HUES48 (cell line): ENCODE results near the gene LDB3.
A peak's percentile ranks its signal among the peaks of the same experiment; 100 is the strongest.

Experiments used
- H3K27ac ChIP-seq: one replicate; pipeline ENCODE4 v1.7.0; 2013; ENCODE audit warnings: low read depth, low read length, inconsistent platforms
- H3K27me3 ChIP-seq: 2 replicates; pipeline ENCODE4 v1.6.1; 2013; ENCODE audit warnings: mild to moderate bottlenecking, low read length; ENCODE audit not compliant: control insufficient read depth, insufficient read depth
- H3K36me3 ChIP-seq: 2 replicates; pipeline ENCODE4 v1.6.1; 2013; ENCODE audit warnings: low read length; ENCODE audit not compliant: control insufficient read depth, insufficient read depth
- H3K4me1 ChIP-seq: 2 replicates; pipeline ENCODE4 v1.6.1; 2013; ENCODE audit warnings: mild to moderate bottlenecking, low read length; ENCODE audit not compliant: control insufficient read depth, insufficient read depth
- H3K4me3 ChIP-seq: 2 replicates; pipeline ENCODE4 v1.5.1; 2013; ENCODE audit warnings: mild to moderate bottlenecking, low read depth, low read length
- H3K9ac ChIP-seq: 2 replicates; pipeline ENCODE4 v1.6.1; 2013; ENCODE audit warnings: mild to moderate bottlenecking, low read depth, low read length, moderate library complexity
- H3K9me3 ChIP-seq: 2 replicates; pipeline ENCODE4 v1.6.1; 2013; ENCODE audit warnings: low read length; ENCODE audit not compliant: control insufficient read depth, insufficient read depth

LDB3 gene

DNA sequence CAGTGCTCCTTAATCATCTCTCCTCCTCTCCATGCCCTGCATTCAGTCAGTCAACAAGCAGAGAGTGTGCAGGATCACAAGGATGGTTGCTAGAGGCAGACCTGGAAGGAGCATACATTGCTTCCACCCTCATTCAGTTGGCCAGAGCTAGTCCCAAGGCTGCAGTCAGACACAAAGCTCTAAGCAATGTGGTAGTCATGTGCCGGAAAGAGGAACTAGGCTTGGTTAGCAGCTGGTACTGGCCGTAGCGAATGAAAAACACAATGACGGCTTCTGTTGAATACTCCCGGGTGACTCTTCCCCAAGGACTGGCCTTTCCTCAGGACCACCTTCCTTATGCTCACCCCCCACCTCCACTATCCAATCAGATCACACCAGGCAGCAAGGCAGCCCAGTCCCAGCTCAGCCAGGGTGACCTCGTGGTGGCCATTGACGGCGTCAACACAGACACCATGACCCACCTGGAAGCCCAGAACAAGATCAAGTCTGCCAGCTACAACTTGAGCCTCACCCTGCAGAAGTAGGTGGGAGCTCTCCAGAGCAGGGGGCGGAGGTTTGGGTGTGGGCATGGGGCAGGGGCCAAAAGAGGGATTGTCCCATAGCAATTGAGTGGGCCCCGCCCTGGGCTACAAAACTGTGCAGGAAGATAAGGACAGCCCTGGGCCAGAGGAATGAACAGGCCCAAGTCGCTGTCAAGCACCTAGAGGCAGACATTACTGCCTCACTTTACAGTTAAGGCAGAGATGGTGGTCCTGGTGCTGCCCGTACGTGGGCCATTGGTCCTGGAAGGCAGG is 10.9 kb downstream of the LDB3 start:
- peaks cover 2% of the 10 kb centered on the region for H3K4me1 ChIP-seq
- H3K36me3 ChIP-seq: no peaks in the 10 kb centered on the region
- H3K27ac ChIP-seq: no peak overlapping the region
- no peak overlapping the region for H3K9ac ChIP-seq
- no peaks in the 10 kb centered on the region for H3K9me3 ChIP-seq
- H3K27me3 ChIP-seq: no peaks in the 10 kb centered on the region
- no peak overlapping the region for H3K4me3 ChIP-seq

- H3K27ac ChIP-seq: no peak overlapping the region
- no peaks in the 10 kb centered on the region for H3K27me3 ChIP-seq
- no peaks in the 10 kb centered on the region for H3K36me3 ChIP-seq
- no peak overlapping the region for H3K9ac ChIP-seq
- H3K4me3 ChIP-seq: no peak overlapping the region
- H3K4me1 ChIP-seq: peaks cover 6% of the 10 kb centered on the region; the same call in 1 of the 2 replicates
- H3K9me3 ChIP-seq: no peaks in the 10 kb centered on the region
Measured at GRCh38 chr10:86681047-86681446, 12.7 kb downstream of the LDB3 start.

- no peak overlapping the region for H3K4me3 ChIP-seq
- no peak overlapping the region for H3K9ac ChIP-seq
- H3K36me3 ChIP-seq: no peaks in the 10 kb centered on the region
- H3K27ac ChIP-seq: no peak overlapping the region
- H3K9me3 ChIP-seq: no peaks in the 10 kb centered on the region
- peaks cover 6% of the 10 kb centered on the region; the same call in 1 of the 2 replicates for H3K4me1 ChIP-seq
- H3K27me3 ChIP-seq: no peaks in the 10 kb centered on the region
Measured at GRCh38 chr10:86681722-86682386, 13.5 kb downstream of the LDB3 start.

- H3K27ac ChIP-seq: no peak overlapping the region
- H3K4me3 ChIP-seq: no peak overlapping the region
- peaks cover 6% of the 10 kb centered on the region; the same call in 1 of the 2 replicates for H3K4me1 ChIP-seq
- H3K9me3 ChIP-seq: no peaks in the 10 kb centered on the region
- no peaks in the 10 kb centered on the region for H3K36me3 ChIP-seq
- H3K27me3 ChIP-seq: no peaks in the 10 kb centered on the region
- H3K9ac ChIP-seq: no peak overlapping the region
Measured at GRCh38 chr10:86682675-86683074, 14.4 kb downstream of the LDB3 start.

GRCh38 chr10:86684331-86685097 is 16.2 kb downstream of the LDB3 start:
- Histone ChIP-seq H3K9me3 (no peaks in the 10 kb centered on the region), H3K9ac (no peak overlapping the region), H3K27ac (no peak overlapping the region), H3K4me3 (no peak overlapping the region), H3K27me3 (no peaks in the 10 kb centered on the region), H3K36me3 (no peaks in the 10 kb centered on the region), H3K4me1 (peaks cover 16% of the 10 kb centered on the region)

- Histone ChIP-seq H3K9me3 (no peaks in the 10 kb centered on the region), H3K4me1 (peaks cover 16% of the 10 kb centered on the region), H3K36me3 (no peaks in the 10 kb centered on the region), H3K27ac (no peak overlapping the region), H3K27me3 (no peaks in the 10 kb centered on the region), H3K9ac (no peak overlapping the region), H3K4me3 (no peak overlapping the region)
Measured at GRCh38 chr10:86685416-86685815, 17.1 kb downstream of the LDB3 start.

GRCh38 chr10:86685893-86686632 is 17.8 kb downstream of the LDB3 start:
- H3K9ac ChIP-seq: no peak overlapping the region
- H3K9me3 ChIP-seq: no peaks in the 10 kb centered on the region
- H3K4me1 ChIP-seq: peaks cover 16% of the 10 kb centered on the region
- H3K4me3 ChIP-seq: no peak overlapping the region
- H3K27ac ChIP-seq: no peak overlapping the region
- H3K36me3 ChIP-seq: no peaks in the 10 kb centered on the region
- H3K27me3 ChIP-seq: no peaks in the 10 kb centered on the region

GRCh38 chr10:86686972-86687371 is 18.7 kb downstream of the LDB3 start:
- H3K27me3 ChIP-seq: no peaks in the 10 kb centered on the region
- peaks cover 16% of the 10 kb centered on the region for H3K4me1 ChIP-seq
- no peak overlapping the region for H3K27ac ChIP-seq
- no peaks in the 10 kb centered on the region for H3K36me3 ChIP-seq
- H3K4me3 ChIP-seq: no peak overlapping the region
- H3K9ac ChIP-seq: no peak overlapping the region
- no peaks in the 10 kb centered on the region for H3K9me3 ChIP-seq

DNA sequence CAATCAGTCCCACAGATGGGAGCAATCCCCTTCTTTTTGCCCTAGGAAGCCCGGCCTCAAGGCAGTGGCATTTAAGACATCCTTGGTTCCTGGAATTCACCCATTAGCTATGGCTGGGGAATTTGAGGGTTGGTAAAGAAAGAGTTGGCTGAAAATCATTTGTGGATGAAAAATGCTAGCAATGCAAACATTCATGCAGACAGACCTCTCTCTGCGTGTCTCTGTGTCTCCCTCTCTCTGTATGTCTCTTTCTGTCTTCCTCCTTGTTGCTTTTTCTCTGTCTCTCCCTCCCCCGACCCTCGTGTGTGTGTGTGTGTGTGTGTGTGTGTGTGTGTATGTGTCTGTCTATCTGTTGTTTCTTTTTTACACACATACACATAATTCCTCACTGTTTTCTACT is 19.4 kb downstream of the LDB3 start:
- Histone ChIP-seq H3K27me3 (no peaks in the 10 kb centered on the region), H3K4me1 (peaks cover 16% of the 10 kb centered on the region), H3K9me3 (no peaks in the 10 kb centered on the region), H3K4me3 (no peak overlapping the region), H3K27ac (no peak overlapping the region), H3K9ac (no peak overlapping the region), H3K36me3 (no peaks in the 10 kb centered on the region)

DNA sequence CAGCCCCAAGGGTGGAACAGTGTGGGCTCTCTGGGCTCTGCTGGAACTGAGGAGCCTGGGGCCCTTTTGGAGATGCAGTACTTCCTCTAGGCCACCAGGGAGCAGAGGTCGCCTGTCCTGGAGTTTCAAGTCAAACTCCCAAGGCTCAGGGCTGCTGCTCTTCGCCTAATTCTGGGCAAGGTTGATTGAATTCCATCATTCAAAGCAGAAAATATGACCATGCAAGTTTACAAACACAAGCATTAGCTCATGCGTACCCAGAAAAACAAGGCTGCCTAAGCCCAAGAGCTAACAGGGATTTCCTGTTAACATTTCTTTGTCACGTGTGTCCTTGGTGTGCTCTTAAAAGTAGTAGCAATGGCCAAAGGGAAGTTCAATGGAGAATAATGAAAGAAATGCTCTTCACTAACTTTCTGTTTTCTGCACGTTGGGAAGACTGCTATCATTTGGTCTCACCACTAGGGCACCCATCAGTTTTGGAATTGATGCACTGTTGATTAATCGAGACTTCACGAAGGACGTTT is 20.1 kb downstream of the LDB3 start:
- peaks cover 19% of the 10 kb centered on the region for H3K4me1 ChIP-seq
- no peaks in the 10 kb centered on the region for H3K36me3 ChIP-seq
- H3K9ac ChIP-seq: no peak overlapping the region
- H3K4me3 ChIP-seq: no peak overlapping the region
- no peaks in the 10 kb centered on the region for H3K27me3 ChIP-seq
- H3K9me3 ChIP-seq: no peaks in the 10 kb centered on the region
- H3K27ac ChIP-seq: peak overlapping the region; percentile 49
